Limb (tissue), 2 donors: ENCODE measurements around the gene SMAD4.
"Not testable (repeated sequence)": the region's sequence is repeated elsewhere in the genome, so short reads cannot be mapped to it uniquely, and the experiment has no call there.

Source experiments
- DNase-seq, 2 donors: peaks; one replicate each; pipeline ENCODE4 v3.0.0-alpha.2; 2016; ENCODE audit errors: extremely low spot score in 2 of 2

SMAD4 gene

GRCh38 chr18:51069885-51070284 lies 39.9 kb downstream of the SMAD4 start:
- no peak for DNase-seq

DNA sequence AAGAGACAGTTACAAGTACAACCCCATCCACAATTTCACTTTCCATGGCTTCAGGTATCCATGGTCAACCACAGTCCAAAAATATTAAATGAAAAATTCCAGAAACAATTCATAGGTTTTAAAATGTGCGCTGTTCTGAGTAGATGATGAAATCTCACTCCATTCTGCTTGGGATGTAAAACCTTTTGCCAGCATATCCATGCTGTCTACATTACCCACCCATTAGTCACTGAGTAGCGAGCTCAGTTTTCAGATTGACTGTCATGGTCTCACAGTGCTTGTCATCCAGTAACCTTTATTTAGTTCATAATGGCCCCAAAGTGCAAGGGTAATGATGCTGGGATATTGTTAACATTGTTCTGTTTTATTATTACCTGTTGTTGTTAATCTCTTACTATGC lies 40.5 kb downstream of the SMAD4 start:
- no peak for DNase-seq

DNA sequence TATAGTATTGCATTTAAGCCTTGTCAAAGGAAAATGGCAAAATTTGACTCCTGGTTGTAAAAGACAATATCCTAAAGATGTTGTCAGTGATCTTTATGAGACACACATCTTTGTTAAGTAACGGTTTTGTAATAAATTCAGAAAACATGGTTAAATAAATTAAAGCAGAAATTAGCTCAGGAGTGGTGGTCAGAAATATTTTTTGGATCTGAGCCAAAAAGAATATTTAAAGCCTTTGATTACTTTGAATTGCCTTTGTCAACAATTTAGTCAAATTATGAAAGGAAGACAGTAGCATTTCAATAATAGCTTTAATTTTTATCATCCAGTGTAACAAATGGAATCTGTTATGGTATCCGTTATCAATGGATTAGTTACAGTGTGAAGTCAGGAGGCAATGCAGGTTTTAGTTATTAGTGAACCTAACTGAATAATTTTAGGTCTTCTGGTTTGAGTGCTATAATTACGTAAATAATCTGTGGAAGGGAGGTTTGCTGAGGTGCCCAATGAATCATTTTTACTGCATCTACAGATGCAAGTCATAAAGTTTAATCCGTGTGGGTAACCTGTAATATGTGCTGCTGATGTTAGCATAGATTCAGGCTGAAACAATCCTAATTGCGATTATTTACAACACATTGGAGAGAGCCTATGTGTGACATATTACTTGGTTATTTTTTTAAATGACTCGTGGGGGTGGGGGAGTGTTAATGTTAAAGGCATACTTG lies 42.7 kb downstream of the SMAD4 start:
- DNase-seq, result no peak

GRCh38 chr18:51074605-51075004 lies 44.6 kb downstream of the SMAD4 start:
- no peak for DNase-seq

DNA sequence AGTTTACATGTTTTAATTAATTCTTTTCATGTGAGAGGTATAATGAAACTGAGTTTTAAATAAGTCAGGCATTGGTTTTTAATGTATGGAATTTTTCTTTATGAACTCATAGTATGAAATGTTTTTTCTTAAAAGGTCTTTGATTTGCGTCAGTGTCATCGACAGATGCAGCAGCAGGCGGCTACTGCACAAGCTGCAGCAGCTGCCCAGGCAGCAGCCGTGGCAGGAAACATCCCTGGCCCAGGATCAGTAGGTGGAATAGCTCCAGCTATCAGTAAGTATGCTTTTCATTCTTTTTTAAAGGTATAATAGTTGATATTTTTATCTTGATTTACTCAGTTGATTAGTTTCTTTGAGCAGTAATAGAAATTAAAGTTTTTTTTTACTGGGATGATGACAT lies 46.5 kb downstream of the SMAD4 start:
- no peak for DNase-seq

DNA sequence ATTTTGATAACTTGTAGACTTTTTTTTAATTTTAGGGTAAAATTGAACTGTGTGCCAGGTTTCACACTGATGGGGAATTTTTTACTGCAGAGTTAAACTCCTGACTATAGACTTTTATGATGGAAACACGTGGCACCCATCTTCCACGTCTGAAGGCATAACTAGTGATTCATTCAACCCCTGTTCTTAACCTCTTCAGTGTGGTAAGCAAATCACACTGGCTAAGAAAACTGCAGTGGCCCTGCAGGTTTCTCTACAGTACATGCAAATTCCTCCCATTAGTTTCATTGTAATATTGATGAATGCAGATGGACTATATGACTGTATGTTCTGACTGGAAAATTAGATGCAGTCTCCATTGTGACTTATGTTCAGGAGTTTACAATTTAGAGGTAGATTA lies 47.2 kb downstream of the SMAD4 start:
- DNase-seq, result no peak

DNA sequence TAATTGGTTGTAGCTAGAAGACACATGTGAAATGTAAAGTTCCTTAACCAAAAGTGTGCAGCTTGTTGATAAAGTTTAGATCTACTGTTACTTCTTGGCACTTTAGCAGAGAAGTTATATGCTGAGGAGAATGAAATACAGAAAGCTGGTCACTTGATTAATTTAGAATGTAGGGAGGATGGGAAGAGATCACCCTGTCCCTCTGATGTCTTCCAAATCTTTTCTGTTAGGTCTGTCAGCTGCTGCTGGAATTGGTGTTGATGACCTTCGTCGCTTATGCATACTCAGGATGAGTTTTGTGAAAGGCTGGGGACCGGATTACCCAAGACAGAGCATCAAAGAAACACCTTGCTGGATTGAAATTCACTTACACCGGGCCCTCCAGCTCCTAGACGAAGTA lies 48.0 kb downstream of the SMAD4 start:
- DNase-seq, result no peak

GRCh38 chr18:51082571-51083267 lies 52.7 kb downstream of the SMAD4 start:
- no peak for DNase-seq

- no peak for DNase-seq
These were observed 53.4 kb downstream of the SMAD4 start for GRCh38 chr18:51083398-51083797.

DNA sequence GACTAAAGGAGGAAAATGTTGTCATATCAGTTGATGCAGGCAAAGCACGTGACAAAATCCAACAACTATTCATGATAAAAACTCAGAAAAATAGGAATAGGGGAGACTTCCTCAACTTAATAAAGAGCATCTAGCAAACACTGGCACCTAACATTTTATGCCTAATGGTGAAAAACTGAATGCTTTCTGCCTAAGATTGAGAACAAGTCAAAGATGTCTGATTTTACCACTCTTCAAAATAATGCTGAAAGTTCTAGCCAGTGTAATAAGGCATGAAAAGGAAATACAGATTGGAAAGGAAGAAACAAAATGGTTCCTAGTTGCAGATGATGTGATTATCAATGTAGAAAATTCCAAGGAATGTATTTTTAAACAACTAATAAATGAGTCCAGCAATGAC lies 58.4 kb downstream of the SMAD4 start:
- no peak for DNase-seq

DNA sequence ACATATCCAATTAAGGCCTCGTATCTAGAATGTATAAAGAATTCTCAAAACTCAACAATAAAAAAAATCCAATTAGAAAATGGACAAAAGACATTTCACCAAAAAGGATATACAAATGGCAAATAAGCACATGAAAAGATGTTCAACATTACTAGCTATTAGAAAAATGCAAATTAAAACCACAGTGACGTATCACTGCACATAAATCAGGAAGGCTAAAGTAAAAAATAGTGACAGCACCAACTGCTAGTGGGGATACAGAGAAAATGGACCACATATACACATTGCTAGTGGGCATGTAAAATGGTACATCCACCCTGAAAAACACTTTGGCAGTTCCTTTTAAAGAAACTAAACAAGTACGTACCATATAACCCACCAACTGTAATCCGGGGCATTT lies 59.7 kb downstream of the SMAD4 start:
- DNase-seq, result no peak

- no peak for DNase-seq
These were observed 61.3 kb downstream of the SMAD4 start for GRCh38 chr18:51091270-51091669.

- no peak for DNase-seq
These were observed 62.1 kb downstream of the SMAD4 start for GRCh38 chr18:51092117-51092516.

GRCh38 chr18:51092967-51093366 lies 63.0 kb downstream of the SMAD4 start:
- DNase-seq, result not testable (repeated sequence)

DNA sequence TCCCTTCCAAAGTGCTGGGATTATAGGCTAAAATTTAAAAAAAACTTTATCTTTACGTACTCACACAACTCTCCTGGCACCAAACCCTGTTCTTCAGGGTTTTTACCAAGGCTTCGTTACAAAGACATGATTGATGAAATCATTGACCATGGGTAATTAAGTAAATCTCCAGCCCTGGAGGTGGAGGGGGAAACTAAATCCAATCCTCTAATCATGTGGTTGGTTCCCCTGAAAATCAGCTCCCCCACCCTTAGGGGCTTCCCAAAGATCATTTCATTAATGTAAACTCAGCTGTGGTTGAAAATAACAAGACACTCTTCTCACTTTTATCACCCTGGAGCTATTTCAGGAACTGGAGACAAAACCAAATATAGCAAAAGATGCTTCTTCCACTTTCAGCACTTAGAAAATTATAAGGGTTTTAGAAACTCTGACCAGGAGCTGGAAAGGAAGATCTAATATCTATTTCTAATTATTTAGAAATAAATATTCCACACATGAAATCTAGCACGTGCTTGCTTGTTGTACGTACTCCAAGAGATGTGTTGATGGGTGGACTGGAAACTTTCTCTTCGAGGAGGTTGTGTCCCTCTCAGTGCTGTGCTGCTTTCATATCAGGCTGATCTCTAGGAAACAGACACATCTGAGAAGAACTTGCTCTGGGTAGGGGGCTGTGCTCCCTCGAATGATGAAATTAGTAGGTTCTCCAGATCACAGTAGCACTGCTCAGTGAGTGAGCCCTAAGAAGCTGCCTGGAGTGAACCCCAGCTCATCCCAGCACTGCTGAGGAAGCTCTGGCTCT lies 67.2 kb downstream of the SMAD4 start:
- DNase-seq, result no peak

DNA sequence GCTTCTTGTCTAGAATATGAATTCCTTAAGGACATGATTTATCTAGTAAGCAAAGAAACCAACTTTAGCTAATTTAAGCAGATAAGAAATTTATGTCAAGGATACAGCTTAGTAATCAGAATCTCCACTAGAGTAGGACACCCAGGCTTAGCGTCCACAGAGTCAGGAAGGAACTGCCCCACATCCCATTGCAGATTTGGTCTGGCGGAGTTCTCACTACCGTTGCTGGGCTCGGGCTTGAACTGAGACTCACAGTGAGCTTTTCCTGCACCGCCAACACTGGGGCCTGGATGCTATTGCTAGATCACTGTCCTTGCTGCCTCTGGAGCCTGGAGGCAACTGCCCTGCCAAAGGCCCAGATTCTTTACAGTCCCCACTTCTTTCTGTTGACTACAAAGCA lies 68.1 kb downstream of the SMAD4 start:
- DNase-seq, result no peak

GRCh38 chr18:51098513-51098912 lies 68.5 kb downstream of the SMAD4 start:
- DNase-seq, result no peak

GRCh38 chr18:51100385-51101120 lies 70.5 kb downstream of the SMAD4 start:
- DNase-seq, result no peak

- no peak for DNase-seq
These were observed 77.1 kb downstream of the SMAD4 start for GRCh38 chr18:51107082-51107481.

GRCh38 chr18:51107598-51108305 lies 77.7 kb downstream of the SMAD4 start:
- no peak for DNase-seq

- no peak for DNase-seq
These were observed 78.3 kb downstream of the SMAD4 start for GRCh38 chr18:51108330-51108729.
